DOHH2 (cell line): ENCODE data around the gene ABCD2.

Experiments
- H3F3A ChIP-seq: fragments of 200-600 bp; sonication (generic), shearing (Covaris generic); 2 replicates; pipeline ENCODE4 v1.6.0; 2016; ENCODE audit warnings: antibody characterized with exemption, mild to moderate bottlenecking; ENCODE audit not compliant: control insufficient read depth, insufficient read depth
- H3K27ac ChIP-seq: fragments of 200-600 bp; sonication (generic); 2 replicates; pipeline ENCODE4 v1.5.1; 2014; ENCODE audit warnings: low read depth, mild to moderate bottlenecking, low read length, moderate library complexity
- H3K27me3 ChIP-seq: fragments of 200-600 bp; sonication (generic); 2 replicates; pipeline ENCODE4 v1.6.1; 2014; ENCODE audit warnings: mild to moderate bottlenecking, low read length, mixed read lengths; ENCODE audit not compliant: control insufficient read depth
- H3K36me3 ChIP-seq: fragments of 200-600 bp; sonication (generic); 2 replicates; pipeline ENCODE4 v1.6.1; 2014; ENCODE audit warnings: mild to moderate bottlenecking, low read length, moderate library complexity, mixed read lengths; ENCODE audit not compliant: control insufficient read depth
- H3K4me1 ChIP-seq: fragments of 200-600 bp; sonication (generic); 2 replicates; pipeline ENCODE4 v1.6.1; 2014; ENCODE audit warnings: mild to moderate bottlenecking, low read length, mixed read lengths; ENCODE audit not compliant: control insufficient read depth
- H3K4me2 ChIP-seq: fragments of 200-600 bp; sonication (generic); 2 replicates; pipeline ENCODE4 v1.6.0; 2014; ENCODE audit warnings: mild to moderate bottlenecking, low read length, moderate library complexity
- H3K4me3 ChIP-seq: fragments of 200-600 bp; sonication (generic); 2 replicates; pipeline ENCODE4 v1.5.1; 2014; ENCODE audit warnings: mild to moderate bottlenecking, low read length, mixed read lengths
- H3K79me2 ChIP-seq: fragments of 200-600 bp; sonication (generic); 2 replicates; pipeline ENCODE4 v1.6.1; 2014; ENCODE audit warnings: mild to moderate bottlenecking, low read length, mixed read lengths; ENCODE audit not compliant: control insufficient read depth
- H3K9me2 ChIP-seq: fragments of 200-600 bp; sonication (generic); replicated peaks from 2 replicates; pipeline ENCODE4 v1.6.1; 2014; ENCODE audit warnings: mild to moderate bottlenecking, low read length, mixed read lengths; ENCODE audit not compliant: control insufficient read depth
- H3K9me3 ChIP-seq: fragments of 200-600 bp; sonication (generic); 2 replicates; pipeline ENCODE4 v1.6.1; 2014; ENCODE audit warnings: antibody characterized with exemption, low read length, mixed read lengths; ENCODE audit not compliant: control insufficient read depth, insufficient read depth
- H4K20me1 ChIP-seq: fragments of 200-600 bp; sonication (generic); 2 replicates; pipeline ENCODE4 v1.6.0; 2014; ENCODE audit warnings: low read depth, mild to moderate bottlenecking, antibody characterized with exemption, low read length, moderate library complexity; ENCODE audit not compliant: control insufficient read depth, insufficient read depth
- CTCF ChIP-seq: fragments of 200-600 bp; sonication (generic); IDR thresholded peaks from one replicate; pipeline ENCODE4 v1.5.1; 2014; ENCODE audit warnings: antibody characterized with exemption, mild to moderate bottlenecking, low read depth, low read length; ENCODE audit not compliant: poor library complexity, severe bottlenecking
- EZH2phosphoT487 ChIP-seq: fragments of 200-600 bp; sonication (generic); IDR thresholded peaks from 2 replicates; pipeline ENCODE4 v1.6.1; 2017; ENCODE audit warnings: borderline replicate concordance, mild to moderate bottlenecking, antibody characterized with exemption, low read length, moderate library complexity, mixed read lengths

The ABCD2 gene

GRCh38 chr12:39586816-39587215, 32.8 kb downstream of the ABCD2 start:
- Histone ChIP-seq H3K36me3 (no peaks in the 10 kb centered on the region), H3K27ac (no peak overlapping the region), H3K4me1 (peaks cover 11% of the 10 kb centered on the region), H3K4me3 (no peak overlapping the region), H3K79me2 (no peaks in the 10 kb centered on the region), H3K4me2 (no peak overlapping the region), H3K27me3 (no peaks in the 10 kb centered on the region), H3K9me3 (no peaks in the 10 kb centered on the region), H3K9me2 (no peaks in the 10 kb centered on the region), H3F3A (no peaks in the 10 kb centered on the region), H4K20me1 (no peaks in the 10 kb centered on the region)
- TF ChIP-seq EZH2phosphoT487 = no peak
- no peak for TF ChIP-seq CTCF

- no peaks in the 10 kb centered on the region for H3K27me3 ChIP-seq
- H3K4me3 ChIP-seq = no peak overlapping the region
- peaks cover 11% of the 10 kb centered on the region for H3K4me1 ChIP-seq
- no peak overlapping the region for H3K4me2 ChIP-seq
- no peaks in the 10 kb centered on the region for H3K36me3 ChIP-seq
- H3K9me3 ChIP-seq = no peaks in the 10 kb centered on the region
- TF ChIP-seq CTCF (no peak), EZH2phosphoT487 (no peak)
- no peaks in the 10 kb centered on the region for H3K9me2 ChIP-seq
- no peaks in the 10 kb centered on the region for H3F3A ChIP-seq
- H3K27ac ChIP-seq = no peak overlapping the region
- H4K20me1 ChIP-seq = no peaks in the 10 kb centered on the region
- no peaks in the 10 kb centered on the region for H3K79me2 ChIP-seq
These were observed 38.0 kb downstream of the ABCD2 start for GRCh38 chr12:39581592-39581991.

- Histone ChIP-seq H3K4me3 (no peak overlapping the region), H3K4me2 (no peak overlapping the region)
These were observed 44.1 kb downstream of the ABCD2 start for GRCh38 chr12:39575498-39575875.

More at GRCh38 chr12:39575498-39575875, 44.1 kb downstream of the ABCD2 start:
- no peak overlapping the region for H3K27ac ChIP-seq
- no peak for TF ChIP-seq EZH2phosphoT487
- TF ChIP-seq CTCF = no peak
- H3K9me2 ChIP-seq = no peaks in the 10 kb centered on the region
- H3K9me3 ChIP-seq = no peaks in the 10 kb centered on the region
- H3K36me3 ChIP-seq = no peaks in the 10 kb centered on the region
- no peaks in the 10 kb centered on the region for H3F3A ChIP-seq
- H3K79me2 ChIP-seq = no peaks in the 10 kb centered on the region
- no peaks in the 10 kb centered on the region for H4K20me1 ChIP-seq
- H3K4me1 ChIP-seq = no peaks in the 10 kb centered on the region
- H3K27me3 ChIP-seq = no peaks in the 10 kb centered on the region
